H9 (cell line): ENCODE data around the gene PADI6. TPM values are rescaled to one million over a fixed set of nuclear protein-coding genes. Genes with fewer than 3 reads are reported as not detected.

Source experiments
- DNase-seq: peaks from one replicate; pipeline ENCODE4 v3.0.0-alpha.2; 2017
- H2AFZ ChIP-seq: one replicate; pipeline ENCODE4 v1.6.1; 2013; ENCODE audit warnings: mild to moderate bottlenecking, low read length, control low read depth, moderate library complexity
- H2AK5ac ChIP-seq: 2 replicates; pipeline ENCODE4 v1.6.1; 2013; ENCODE audit warnings: low read length, control low read depth, mixed read lengths; ENCODE audit not compliant: insufficient read length
- H2BK120ac ChIP-seq: one replicate; pipeline ENCODE4 v1.6.1; 2013; ENCODE audit warnings: low read depth, mild to moderate bottlenecking, low read length, control low read depth, inconsistent platforms; ENCODE audit not compliant: poor library complexity, severe bottlenecking
- H2BK12ac ChIP-seq: 2 replicates; pipeline ENCODE4 v1.6.1; 2013; ENCODE audit warnings: low read length, control low read depth, mixed read lengths, low read depth; ENCODE audit not compliant: insufficient read length
- H2BK15ac ChIP-seq: 2 replicates; pipeline ENCODE4 v1.6.1; 2013; ENCODE audit warnings: low read depth, low read length, control low read depth
- H2BK20ac ChIP-seq: one replicate; pipeline ENCODE4 v1.6.1; 2013; ENCODE audit warnings: low read depth, mild to moderate bottlenecking, low read length, control low read depth, inconsistent platforms; ENCODE audit not compliant: poor library complexity, severe bottlenecking
- H2BK5ac ChIP-seq: 2 replicates; pipeline ENCODE4 v1.6.1; 2013; ENCODE audit warnings: low read length, control low read depth, mixed read lengths; ENCODE audit not compliant: insufficient read length
- H3K14ac ChIP-seq: 2 replicates; pipeline ENCODE4 v1.6.1; 2013; ENCODE audit warnings: low read length, control low read depth; ENCODE audit not compliant: insufficient read depth
- H3K18ac ChIP-seq: 2 replicates; pipeline ENCODE4 v1.6.1; 2013; ENCODE audit warnings: low read depth, mild to moderate bottlenecking, mixed read lengths, low read length, control low read depth; ENCODE audit not compliant: insufficient read length
- H3K23ac ChIP-seq: 2 replicates; pipeline ENCODE4 v1.6.1; 2013; ENCODE audit warnings: low read length, control low read depth, mixed read lengths, low read depth; ENCODE audit not compliant: insufficient read length
- H3K23me2 ChIP-seq: 2 replicates; pipeline ENCODE4 v1.6.1; 2013; ENCODE audit warnings: low read depth, mild to moderate bottlenecking, mixed read lengths, low read length, control low read depth; ENCODE audit not compliant: insufficient read length, poor library complexity, severe bottlenecking
- H3K27ac ChIP-seq: 2 replicates; pipeline ENCODE4 v1.5.1; 2013; ENCODE audit warnings: low read length, control low read depth, mixed read lengths, low read depth; ENCODE audit not compliant: insufficient read length
- H3K27me3 ChIP-seq: 2 replicates; pipeline ENCODE4 v1.6.1; 2013; ENCODE audit warnings: low read length, control low read depth, inconsistent platforms; ENCODE audit not compliant: insufficient read depth
- H3K4ac ChIP-seq: 2 replicates; pipeline ENCODE4 v1.6.1; 2013; ENCODE audit warnings: low read depth, mild to moderate bottlenecking, control low read depth, inconsistent platforms, low read length, moderate library complexity
- H3K4me1 ChIP-seq: 2 replicates; pipeline ENCODE4 v1.6.1; 2013; ENCODE audit warnings: low read length, control low read depth, inconsistent platforms; ENCODE audit not compliant: insufficient read depth
- H3K4me2 ChIP-seq: 2 replicates; pipeline ENCODE4 v1.6.1; 2013; ENCODE audit warnings: low read length, control low read depth, mixed read lengths; ENCODE audit not compliant: insufficient read length, insufficient read depth
- H3K56ac ChIP-seq: 2 replicates; pipeline ENCODE4 v1.6.1; 2013; ENCODE audit warnings: low read depth, mild to moderate bottlenecking, mixed read lengths, low read length, control low read depth; ENCODE audit not compliant: insufficient read length
- H3K79me1 ChIP-seq: 2 replicates; pipeline ENCODE4 v1.6.1; 2013; ENCODE audit warnings: low read depth, mild to moderate bottlenecking, moderate library complexity, low read length, control low read depth, inconsistent platforms; ENCODE audit not compliant: insufficient read depth, poor library complexity, severe bottlenecking
- H3K79me2 ChIP-seq: 2 replicates; pipeline ENCODE4 v1.6.1; 2013; ENCODE audit warnings: low read length, control low read depth, inconsistent platforms; ENCODE audit not compliant: insufficient read depth
- H3K9ac ChIP-seq: 2 replicates; pipeline ENCODE4 v1.6.1; 2013; ENCODE audit warnings: low read length, control low read depth, mixed read lengths; ENCODE audit not compliant: insufficient read length; ENCODE audit errors: extremely low read depth
- H3K9me3 ChIP-seq: one replicate; pipeline ENCODE4 v1.6.1; 2013; ENCODE audit warnings: low read depth, low read length, inconsistent platforms; ENCODE audit not compliant: control insufficient read depth
- H3T11ph ChIP-seq: one replicate; pipeline ENCODE4 v1.6.1; 2013; ENCODE audit warnings: mild to moderate bottlenecking, low read length, control low read depth, inconsistent platforms
- H4K20me1 ChIP-seq: one replicate; pipeline ENCODE4 v1.6.1; 2013; ENCODE audit not compliant: control insufficient read depth, insufficient read length, insufficient read depth
- H4K5ac ChIP-seq: 2 replicates; pipeline ENCODE4 v1.6.1; 2013; ENCODE audit warnings: low read depth, mild to moderate bottlenecking, mixed read lengths, low read length, control low read depth; ENCODE audit not compliant: insufficient read length
- H4K8ac ChIP-seq: replicated peaks from 2 replicates; pipeline ENCODE4 v1.6.1; 2013; ENCODE audit warnings: low read length, control low read depth, mixed read lengths, low read depth; ENCODE audit not compliant: insufficient read length
- H4K91ac ChIP-seq: 2 replicates; pipeline ENCODE4 v1.6.1; 2013; ENCODE audit warnings: low read depth, mild to moderate bottlenecking, moderate library complexity, mixed read lengths, low read length, control low read depth; ENCODE audit not compliant: insufficient read length
- H3K27ac Mint-ChIP-seq, 3 experiments: 2 replicates in 2 of 3; 3 replicates in 1 of 3; pipeline ENCODE4 v1.8.0; 2020 to 2021; ENCODE audit warnings: mixed read lengths in 3 of 3, mild to moderate bottlenecking in 1 of 3, moderate library complexity in 1 of 3
- H3K27me3 Mint-ChIP-seq: 2 replicates; pipeline ENCODE4 v1.8.0; 2021; ENCODE audit warnings: low read depth, mild to moderate bottlenecking, moderate library complexity, mixed read lengths
- H3K36me3 Mint-ChIP-seq, 3 experiments: 2 replicates in 2 of 3; 3 replicates in 1 of 3; pipeline ENCODE4 v1.8.0; 2020 to 2021; ENCODE audit warnings: low read depth in 3 of 3, mixed read lengths in 3 of 3; ENCODE audit not compliant: insufficient read depth in 1 of 3
- H3K4me1 Mint-ChIP-seq, 2 experiments: 2 replicates each; pipeline ENCODE4 v1.8.0; 2020; ENCODE audit warnings: mixed read lengths in 2 of 2
- H3K4me3 Mint-ChIP-seq, 2 experiments: 2 replicates in 1 of 2; 3 replicates in 1 of 2; pipeline ENCODE4 v1.8.0; 2020 to 2021; ENCODE audit warnings: mild to moderate bottlenecking in 2 of 2, mixed read lengths in 2 of 2, moderate library complexity in 1 of 2
- H3K9me3 Mint-ChIP-seq, 2 experiments: 2 replicates in 1 of 2; 3 replicates in 1 of 2; pipeline ENCODE4 v1.8.0; 2020; ENCODE audit warnings: mild to moderate bottlenecking in 2 of 2, mixed read lengths in 2 of 2, moderate library complexity in 1 of 2
- WGBS: extraction: QIAGEN DNeasy Blood & Tissue Kit; methylation state at CpG from one replicate; pipeline ENCODE4 v1.1.7; 2013; ENCODE audit warnings: missing lambda C conversion rate, low lambda C conversion rate, mixed read lengths; ENCODE audit not compliant: insufficient read length; ENCODE audit errors: extremely low coverage; 5-methylcytosine and 5-hydroxymethylcytosine counted together
- total RNA-seq: library from RNA; stranded (reverse); gene quantifications from 2 replicates; pipeline ENCODE4 v1.2.1, GENCODE V29; 2021
- TF ChIP-seq, protein P1 (sequence below): fragments of 200-600 bp; sonication (generic); conservative IDR thresholded peaks from 3 replicates; pipeline ENCODE4 v1.8.0; 2021; ENCODE audit warnings: antibody characterized with exemption, mild to moderate bottlenecking

Gene PADI6
- total RNA-seq, 1 experiment from 2014 or later: not detected

DNA sequence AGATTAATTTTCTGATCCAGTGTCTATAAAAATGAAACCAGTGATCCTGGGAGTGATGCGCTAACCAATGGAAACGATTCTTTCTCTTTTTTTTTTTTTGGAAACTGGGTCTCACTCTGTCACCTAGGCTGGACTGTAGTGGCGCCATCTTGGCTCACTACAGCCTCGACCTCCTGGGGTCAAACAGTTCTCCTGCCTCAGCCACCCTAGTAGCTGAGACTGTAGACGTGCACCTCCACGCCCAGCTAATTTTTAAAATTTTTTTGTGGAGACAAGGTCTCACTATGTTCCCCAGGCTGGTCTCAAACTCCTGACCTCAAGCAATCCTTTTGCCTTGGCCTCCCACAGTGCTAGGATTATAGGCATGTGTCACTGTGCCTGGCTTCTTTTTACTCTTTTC is 70.8 kb downstream of the PADI6 start:
- no peaks in the 10 kb centered on the region for H3K79me1 ChIP-seq
- H3K36me3 Mint-ChIP-seq: peaks cover 0 to 8% (median 4%) of the 10 kb centered on the region in 3 experiments; a peak in 4 of 7 replicates
- H3K56ac ChIP-seq: no peak overlapping the region
- H3K27me3 ChIP-seq: peaks cover 3% of the 10 kb centered on the region; the same call in 1 of the 2 replicates
- no peak overlapping the region for H3K4me2 ChIP-seq
- no peak overlapping the region for H3K27ac ChIP-seq
- H3K4me1 Mint-ChIP-seq: peaks cover 27 to 32% of the 10 kb centered on the region in 2 experiments
- no peaks in the 10 kb centered on the region for H3K9me3 ChIP-seq
- H3K27me3 Mint-ChIP-seq: peaks cover 21% of the 10 kb centered on the region
- TF ChIP-seq, protein P1, sequence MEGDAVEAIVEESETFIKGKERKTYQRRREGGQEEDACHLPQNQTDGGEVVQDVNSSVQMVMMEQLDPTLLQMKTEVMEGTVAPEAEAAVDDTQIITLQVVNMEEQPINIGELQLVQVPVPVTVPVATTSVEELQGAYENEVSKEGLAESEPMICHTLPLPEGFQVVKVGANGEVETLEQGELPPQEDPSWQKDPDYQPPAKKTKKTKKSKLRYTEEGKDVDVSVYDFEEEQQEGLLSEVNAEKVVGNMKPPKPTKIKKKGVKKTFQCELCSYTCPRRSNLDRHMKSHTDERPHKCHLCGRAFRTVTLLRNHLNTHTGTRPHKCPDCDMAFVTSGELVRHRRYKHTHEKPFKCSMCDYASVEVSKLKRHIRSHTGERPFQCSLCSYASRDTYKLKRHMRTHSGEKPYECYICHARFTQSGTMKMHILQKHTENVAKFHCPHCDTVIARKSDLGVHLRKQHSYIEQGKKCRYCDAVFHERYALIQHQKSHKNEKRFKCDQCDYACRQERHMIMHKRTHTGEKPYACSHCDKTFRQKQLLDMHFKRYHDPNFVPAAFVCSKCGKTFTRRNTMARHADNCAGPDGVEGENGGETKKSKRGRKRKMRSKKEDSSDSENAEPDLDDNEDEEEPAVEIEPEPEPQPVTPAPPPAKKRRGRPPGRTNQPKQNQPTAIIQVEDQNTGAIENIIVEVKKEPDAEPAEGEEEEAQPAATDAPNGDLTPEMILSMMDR: no peak
- H4K5ac ChIP-seq: no peak overlapping the region
- WGBS: no CpG with 5 or more reads among the region's 6 CpGs
- H3K18ac ChIP-seq: no peak overlapping the region
- H2BK15ac ChIP-seq: no peak overlapping the region
- H3K23me2 ChIP-seq: peaks cover 10% of the 10 kb centered on the region
- no peak overlapping the region for H3K9ac ChIP-seq
- H3K4ac ChIP-seq: no peak overlapping the region
- no peak overlapping the region for H3K4me3 Mint-ChIP-seq
- peaks cover 2 to 3% of the 10 kb centered on the region in 2 experiments; a peak in 3 of 5 replicates for H3K9me3 Mint-ChIP-seq
- H3K23ac ChIP-seq: no peak overlapping the region
- H2AK5ac ChIP-seq: no peak overlapping the region
- no peak overlapping the region for H3K27ac Mint-ChIP-seq
- peaks cover 3% of the 10 kb centered on the region; the same call in 1 of the 2 replicates for H3K79me2 ChIP-seq
- peaks cover 5% of the 10 kb centered on the region; the same call in 1 of the 2 replicates for H3K4me1 ChIP-seq
- H2BK20ac ChIP-seq: no peak overlapping the region
- no peak for DNase-seq
- no peak overlapping the region for H3K14ac ChIP-seq
- no peak overlapping the region for H2AFZ ChIP-seq
- no peak overlapping the region for H2BK120ac ChIP-seq
- no peak overlapping the region for H4K8ac ChIP-seq
- no peak overlapping the region for H2BK5ac ChIP-seq
- H4K91ac ChIP-seq: no peak overlapping the region
- no peak overlapping the region for H2BK12ac ChIP-seq
- no peak overlapping the region for H3T11ph ChIP-seq
- H4K20me1 ChIP-seq: no peaks in the 10 kb centered on the region
